ENCODE measurements around the gene ANO2. TPM values are rescaled to one million over a fixed set of nuclear protein-coding genes. Genes with fewer than 3 reads are reported as not detected.
A peak's percentile ranks its signal among the peaks of the same experiment; 100 is the strongest.

The ANO2 gene
- total and polyA plus RNA-seq, 2 donors (not counting 3 experiments of a cell fraction or from before 2014, with no cell fraction given) = 15.4 to 65.0 TPM

DNA sequence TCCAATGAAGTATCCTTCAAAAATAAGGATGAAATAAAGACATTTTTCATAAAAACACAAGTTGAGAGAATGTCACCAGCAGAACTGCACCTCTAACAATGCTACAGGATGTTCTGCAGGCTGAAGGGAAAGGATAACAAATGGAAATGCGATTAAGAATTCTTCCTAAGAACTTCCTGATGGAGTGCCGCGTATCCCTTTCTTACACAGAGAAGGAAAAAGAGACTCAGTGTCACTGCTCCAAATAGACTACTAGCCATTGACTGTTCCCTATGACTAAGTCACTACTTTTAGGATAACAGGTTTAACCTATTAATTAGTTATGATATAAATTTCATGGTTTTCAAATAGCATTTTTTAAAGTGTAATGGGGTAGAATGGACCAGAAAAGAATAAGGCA is 3.2 kb downstream of the ANO2 start:
- H3K4me1 ChIP-seq (ENCODE audit: control insufficient read depth, extremely low read depth, insufficient read depth, low read length) = peaks cover 2% of the 10 kb centered on the region
- intact Hi-C loops (cut with micrococcal nuclease) = no loop called here
- peaks cover 3% of the 10 kb centered on the region for H4K20me1 ChIP-seq (replicated peaks; ENCODE audit: control insufficient read depth, extremely low read depth, insufficient read depth, low read length)
- H3K4me3 ChIP-seq (replicated peaks in 1 of 3; ENCODE audit: insufficient read depth in 1 of 3, low read depth in 1 of 3, low read length in 3 of 3) = no peak overlapping the region
- H2AFZ ChIP-seq (ENCODE audit: low read depth, low read length) = no peak overlapping the region
- POLR2A ChIA-PET = interaction anchor here (0.5 kb wide), 1 partner anchor 25 kb away, joined by 3 read pairs; no protein-coding TSS in a partner anchor
- TF ChIP-seq FOS (IDR thresholded peaks at IDR 0.05; ENCODE audit: borderline replicate concordance, insufficient read depth, low read length) = no peak
- TF ChIP-seq POLR2A (IDR thresholded peaks at IDR 0.05; ENCODE audit: low read depth, low read length) = peak; percentile 51
- H3K79me2 ChIP-seq (ENCODE audit: control insufficient read depth, insufficient read depth, low read length) = no peaks in the 10 kb centered on the region
- dilution Hi-C loops (cut with MboI; ENCODE audit: extremely low pct_ligation_motif_present, low sequenced_read_pairs) = no loop called here
- DNase-seq (ENCODE audit: low read depth, low spot score) = no peak
- peaks cover 59 to 62% of the 10 kb centered on the region in 2 experiments for H3K36me3 ChIP-seq (ENCODE audit: control insufficient read depth in 2 of 2, extremely low read depth in 1 of 2, insufficient read depth in 2 of 2, low read length in 2 of 2)
- no peak for FAIRE-seq
- H3K9ac ChIP-seq (replicated peaks; ENCODE audit: extremely low read depth, insufficient read depth, low read length) = no peak overlapping the region
- H3K27ac ChIP-seq (ENCODE audit: insufficient read depth, low read depth, low read length) = no peak overlapping the region
- H3K4me2 ChIP-seq (ENCODE audit: insufficient read depth, low read length) = no peak overlapping the region
- H3K27me3 ChIP-seq (ENCODE audit: control insufficient read depth in 2 of 2, insufficient read depth in 2 of 2, low read length in 2 of 2) = no peaks in the 10 kb centered on the region
- no peaks in the 10 kb centered on the region for H3K9me1 ChIP-seq (replicated peaks; ENCODE audit: control insufficient read depth, extremely low read depth, insufficient read depth, low read length)
- no TSS peak for BruUV-seq (replicated peaks)
- CTCF ChIA-PET = interaction anchor here (0.6 kb wide), 1 partner anchor 24 kb away, joined by 3 read pairs; no protein-coding TSS in a partner anchor
- H3K9me3 ChIP-seq (replicated peaks; ENCODE audit: control insufficient read depth, insufficient read depth, low read length) = no peaks in the 10 kb centered on the region

GRCh38 chr12:5927732-5928516 is 17.1 kb downstream of the ANO2 start:
- TF ChIP-seq EZH2 (IDR thresholded peaks at IDR 0.05; ENCODE audit: borderline replicate concordance, low read depth, low read length, severe bottlenecking) = no peak
- TF ChIP-seq MAX (IDR thresholded peaks at IDR 0.05; ENCODE audit: insufficient read depth, insufficient read length) = no peak
- BruUV-seq (replicated peaks) = no TSS peak
- Histone ChIP-seq H3K79me2 (ENCODE audit: control insufficient read depth, insufficient read depth, low read length) (no peaks in the 10 kb centered on the region), H3K9ac (replicated peaks; ENCODE audit: extremely low read depth, insufficient read depth, low read length) (no peak overlapping the region), H4K20me1 (replicated peaks; ENCODE audit: control insufficient read depth, extremely low read depth, insufficient read depth, low read length) (peaks cover 2% of the 10 kb centered on the region), H3K36me3 (ENCODE audit: control insufficient read depth in 2 of 2, extremely low read depth in 1 of 2, insufficient read depth in 2 of 2, low read length in 2 of 2) (peaks cover 16 to 25% of the 10 kb centered on the region in 2 experiments), H3K9me3 (replicated peaks; ENCODE audit: control insufficient read depth, insufficient read depth, low read length) (no peaks in the 10 kb centered on the region), H3K4me1 (ENCODE audit: control insufficient read depth, extremely low read depth, insufficient read depth, low read length) (no peaks in the 10 kb centered on the region), H3K27ac (ENCODE audit: insufficient read depth, low read depth, low read length) (no peak overlapping the region), H3K4me2 (ENCODE audit: insufficient read depth, low read length) (no peak overlapping the region), H3K4me3 (replicated peaks in 1 of 3; ENCODE audit: insufficient read depth in 1 of 3, low read depth in 1 of 3, low read length in 3 of 3) (no peak overlapping the region), H3K27me3 (ENCODE audit: control insufficient read depth in 2 of 2, insufficient read depth in 2 of 2, low read length in 2 of 2) (no peaks in the 10 kb centered on the region), H3K9me1 (replicated peaks; ENCODE audit: control insufficient read depth, extremely low read depth, insufficient read depth, low read length) (no peaks in the 10 kb centered on the region), H2AFZ (ENCODE audit: low read depth, low read length) (no peak overlapping the region)
- ChIA-PET CTCF (no interaction called here), POLR2A (no interaction called here)
- intact Hi-C loops (cut with micrococcal nuclease) (no loop called here), dilution Hi-C loops (cut with MboI; ENCODE audit: extremely low pct_ligation_motif_present, low sequenced_read_pairs) (no loop called here)
- DNase-seq (ENCODE audit: low read depth, low spot score) (no peak), FAIRE-seq (no peak)
